K562 (cell line): Measurements from ENCODE around the gene TMEM132D. TPM values are rescaled to one million over a fixed set of nuclear protein-coding genes. Genes with fewer than 3 reads are reported as not detected.
A peak's percentile ranks its signal among the peaks of the same experiment; 100 is the strongest.

Experiments
- ATF7 ChIP-seq: fragments of 450-650 bp; IDR thresholded peaks from 2 replicates; pipeline ENCODE4 v1.7.1; 2014; ENCODE audit warnings: mild to moderate bottlenecking, moderate library complexity
- BACH1 ChIP-seq: fragments of 200-800 bp; sonication (Bioruptor generic); IDR thresholded peaks from 2 replicates; pipeline ENCODE4 v1.6.1; 2016; ENCODE audit warnings: missing genetic modification characterization, missing compliant biosample characterization
- CHAMP1 ChIP-seq: fragments of 450-650 bp; IDR thresholded peaks from 2 replicates; pipeline ENCODE4 v1.6.1; 2016; ENCODE audit warnings: mild to moderate bottlenecking
- CTBP1 ChIP-seq: fragments of 450-650 bp; IDR thresholded peaks from 2 replicates; pipeline ENCODE4 v1.6.1; 2016; ENCODE audit warnings: borderline replicate concordance
- EHMT2 ChIP-seq: fragments of 450-650 bp; IDR thresholded peaks from 2 replicates; pipeline ENCODE4 v1.6.1; 2018; ENCODE audit warnings: antibody characterized with exemption
- EP300 ChIP-seq: IDR thresholded peaks from 2 replicates; pipeline ENCODE4 v1.6.1; 2012; ENCODE audit warnings: low read length, improper control_type of control experiment
- ETV1 ChIP-seq: fragments of 450-650 bp; conservative IDR thresholded peaks from 2 replicates; pipeline ENCODE4 v1.6.1; 2016; ENCODE audit warnings: missing genetic modification characterization, control low read depth, low read depth, missing compliant biosample characterization
- GABPB1 ChIP-seq: sonication (generic); formaldehyde crosslinking; IDR thresholded peaks from 2 replicates; pipeline ENCODE4 v1.8.0; 2022; ENCODE audit warnings: mild to moderate bottlenecking, missing genetic modification reagents
- HES1 ChIP-seq: fragments of 450-650 bp; IDR thresholded peaks from 2 replicates; pipeline ENCODE4 v1.6.1; 2016; ENCODE audit warnings: low read depth, mild to moderate bottlenecking, moderate library complexity
- HLTF ChIP-seq: fragments of 450-650 bp; IDR thresholded peaks from 2 replicates; pipeline ENCODE4 v1.6.1; 2016
- KHSRP ChIP-seq: fragments of 450-650 bp; IDR thresholded peaks from 2 replicates; pipeline ENCODE4 v1.6.1; 2017
- MAFG ChIP-seq: fragments of 450-650 bp; conservative IDR thresholded peaks from 2 replicates; pipeline ENCODE4 v1.6.1; 2016; ENCODE audit warnings: missing genetic modification characterization, missing compliant biosample characterization
- MBD2 ChIP-seq: sonication (generic); IDR thresholded peaks from 2 replicates; pipeline ENCODE4 v1.6.1; 2016; ENCODE audit warnings: low read depth, borderline replicate concordance
- MECOM ChIP-seq: fragments of 250-450 bp; sonication (Bioruptor Pico); IDR thresholded peaks from 2 replicates; pipeline ENCODE4 v1.8.0; 2022; ENCODE audit warnings: inconsistent platforms
- NCOA1 ChIP-seq: fragments of 450-650 bp; IDR thresholded peaks from 2 replicates; pipeline ENCODE4 v1.6.1; 2016; ENCODE audit warnings: low read depth
- NFE2 ChIP-seq: IDR thresholded peaks from 2 replicates; pipeline ENCODE4 v1.6.1; 2014; ENCODE audit warnings: antibody characterized with exemption, low read depth
- RNF2 ChIP-seq: sonication (generic); IDR thresholded peaks from 2 replicates; pipeline ENCODE4 v1.6.1; 2016
- SMARCA4 ChIP-seq: fragments of 450-650 bp; IDR thresholded peaks from 2 replicates; pipeline ENCODE4 v1.6.1; 2016
- SMARCE1 ChIP-seq: fragments of 450-650 bp; IDR thresholded peaks from 2 replicates; pipeline ENCODE4 v1.7.1; 2016; ENCODE audit warnings: mild to moderate bottlenecking
- TBP ChIP-seq: optimal IDR thresholded peaks from 2 replicates; pipeline ENCODE3; 2011; ENCODE audit warnings: low read depth, low read length, improper control_type of control experiment
- XRCC4 ChIP-seq: IDR thresholded peaks from one replicate; pipeline ENCODE4 v1.6.1; 2011; ENCODE audit not compliant: insufficient read depth, insufficient read length; ENCODE audit errors: extremely low read depth
- ZBTB26 ChIP-seq: fragments of 450-650 bp; formaldehyde crosslinking; IDR thresholded peaks from 2 replicates; pipeline ENCODE4 v1.4.0; 2022; ENCODE audit warnings: missing genetic modification characterization
- ZC3H8 ChIP-seq: fragments of 450-650 bp; IDR thresholded peaks from 2 replicates; pipeline ENCODE4 v1.6.1; 2017
- ZNF124 ChIP-seq: sonication (generic); formaldehyde crosslinking; IDR thresholded peaks from 2 replicates; pipeline ENCODE4 v1.8.1; 2022; ENCODE audit warnings: missing genetic modification reagents
- ZNF436 ChIP-seq: fragments of 250-450, 450-650 bp; sonication (Bioruptor Pico); formaldehyde crosslinking; IDR thresholded peaks from 2 replicates; pipeline ENCODE4 v1.7.0; 2020; ENCODE audit warnings: mild to moderate bottlenecking
- ZNF551 ChIP-seq: fragments of 250-450 bp; sonication (Bioruptor Pico); IDR thresholded peaks from 2 replicates; pipeline ENCODE4 v1.5.0; 2021; ENCODE audit warnings: mild to moderate bottlenecking, moderate library complexity
- ZNF639 ChIP-seq, 2 experiments: fragments of 200-800 bp in 1 of 2; sonication (Bioruptor generic) in 1 of 2; sonication (generic) in 1 of 2; formaldehyde crosslinking in 1 of 2; IDR thresholded peaks in 1 of 2; conservative IDR thresholded peaks in 1 of 2; 2 replicates each; pipeline versions ENCODE4 v1.5.0 to v1.6.1; 2016 to 2020; ENCODE audit warnings: missing compliant biosample characterization in 1 of 2, missing genetic modification characterization in 1 of 2, missing genetic modification reagents in 1 of 2
- ZNF778 ChIP-seq: fragments of 450-650 bp; formaldehyde crosslinking; IDR thresholded peaks from 2 replicates; pipeline ENCODE4 v1.4.0; 2020; ENCODE audit warnings: mild to moderate bottlenecking, moderate library complexity
- polyA plus RNA-seq, 8 experiments: library from polyadenylated mRNA; depleted of rRNA in 4 of 8; stranded (reverse) in 5 of 8; unstranded in 3 of 8; fragments of >200 nt; fragmentation: Nextera tagmentation in 2 of 8; fragmentation: Illumina TruSeq in 1 of 8; extraction: Ambion mirVana in 2 of 8; extraction: Trizol in 1 of 8; gene quantifications; 2 replicates each; pipeline versions ENCODE4 v1.2.1 to v1.2.3, GENCODE V29; 2011 to 2014; ENCODE audit warnings: inconsistent platforms in 1 of 8, missing spikeins in 1 of 8
- total RNA-seq, 7 experiments: library from RNA; depleted of rRNA in 6 of 7; stranded (reverse); fragments of >200 nt in 6 of 7; fragmentation: Illumina TruSeq in 2 of 7; extraction: Trizol in 2 of 7; gene quantifications; 2 replicates each; pipeline versions ENCODE4 v1.2.1 to v1.2.3, GENCODE V29; 2011 to 2021; ENCODE audit warnings: low replicate concordance in 1 of 7

The TMEM132D gene
- total and polyA plus RNA-seq, 9 of the 15 experiments (the other 6 are each of a cell fraction or from before 2014, with no cell fraction given) = not detected

GRCh38 chr12:129659961-129660622 lies 243.7 kb downstream of the TMEM132D start (continued):
- TF ChIP-seq MECOM (CRISPR knock-in tag) (0 out of 2 replicates have a peak, but pooled peaks have one; percentile 35), HES1 (peak; percentile 15; the same call in 1 of the 2 replicates), ZBTB26 (no peak), RNF2 (no peak), NCOA1 (0 out of 2 replicates have a peak, but pooled peaks have one; percentile 33), MBD2 (no peak), SMARCA4 (peak; percentile 91), XRCC4 (no peak), ZNF551 (CRISPR knock-in tag) (no peak), ZNF639 (CRISPR knock-in tag; conservative IDR thresholded peaks at IDR 0.05 in 1 of 2, IDR thresholded peaks at IDR 0.05 in 1 of 2) (peak in 1 of 2 experiments; percentile 21; a peak in 1 of 4 replicates), ZNF124 (CRISPR knock-in tag) (no peak), ATF7 (peak; percentile 83), BACH1 (tag) (peak; percentile 94), KHSRP (no peak), GABPB1 (CRISPR knock-in tag) (no peak), NFE2 (peak; percentile 92), SMARCE1 (peak; percentile 95), CTBP1 (peak; percentile 54), ZNF778 (CRISPR knock-in tag) (no peak), EHMT2 (peak; percentile 50; the same call in 1 of the 2 replicates), ZNF436 (CRISPR knock-in tag) (no peak), MAFG (peak; percentile 96), CHAMP1 (no peak), EP300 (peak; percentile 76), ETV1 (peak; percentile 93), ZC3H8 (no peak), HLTF (no peak), TBP (no peak)
